Epithelial cell of esophagus (primary cell): ENCODE results near the gene AUTS2.

Experiments
- DNase-seq: peaks from one replicate; pipeline ENCODE4 v3.0.0; 2010; ENCODE audit warnings: low read depth
- H3K4me3 ChIP-seq: 2 replicates; pipeline ENCODE4 v1.5.1; 2011; ENCODE audit warnings: mild to moderate bottlenecking, low read length, control low read depth
- CTCF ChIP-seq: IDR thresholded peaks from 2 replicates; pipeline ENCODE4 v1.5.1; 2011; ENCODE audit warnings: low read depth, mild to moderate bottlenecking, low read length, control low read depth, inconsistent platforms; ENCODE audit not compliant: insufficient read depth; ENCODE audit errors: missing control alignments

The AUTS2 gene

GRCh38 chr7:70156057-70156456 lies 557.8 kb downstream of the AUTS2 start:
- DNase-seq = no peak
- no peak for TF ChIP-seq CTCF
- H3K4me3 ChIP-seq = no peak overlapping the region

GRCh38 chr7:70159121-70159520 lies 560.8 kb downstream of the AUTS2 start:
- no peak overlapping the region for H3K4me3 ChIP-seq
- DNase-seq = no peak
- TF ChIP-seq CTCF = no peak

- TF ChIP-seq CTCF = no peak
- H3K4me3 ChIP-seq = no peak overlapping the region
- no peak for DNase-seq
Measured at GRCh38 chr7:70165477-70166170, 567.3 kb downstream of the AUTS2 start.

- H3K4me3 ChIP-seq = no peak overlapping the region
- DNase-seq = no peak
- no peak for TF ChIP-seq CTCF
Measured at GRCh38 chr7:70171369-70171920, 573.2 kb downstream of the AUTS2 start.

GRCh38 chr7:70177166-70177565 lies 578.9 kb downstream of the AUTS2 start:
- H3K4me3 ChIP-seq = no peak overlapping the region
- no peak for TF ChIP-seq CTCF
- peak; percentile 36 for DNase-seq

GRCh38 chr7:70178211-70178610 lies 579.9 kb downstream of the AUTS2 start:
- TF ChIP-seq CTCF = no peak
- no peak overlapping the region for H3K4me3 ChIP-seq
- no peak for DNase-seq

- no peak for TF ChIP-seq CTCF
- DNase-seq = peak; percentile 87
- no peak overlapping the region for H3K4me3 ChIP-seq
Measured at GRCh38 chr7:70178787-70179186, 580.5 kb downstream of the AUTS2 start.
